GM12872 (cell line): Measurements from ENCODE around the gene DIP2C.

Source experiments
- TF ChIP-seq, protein P1 (sequence below): IDR thresholded peaks from 3 replicates; pipeline ENCODE4 v1.5.1; 2011; ENCODE audit warnings: low read depth, mild to moderate bottlenecking, low read length, moderate library complexity; ENCODE audit not compliant: insufficient read depth

Gene DIP2C

DNA sequence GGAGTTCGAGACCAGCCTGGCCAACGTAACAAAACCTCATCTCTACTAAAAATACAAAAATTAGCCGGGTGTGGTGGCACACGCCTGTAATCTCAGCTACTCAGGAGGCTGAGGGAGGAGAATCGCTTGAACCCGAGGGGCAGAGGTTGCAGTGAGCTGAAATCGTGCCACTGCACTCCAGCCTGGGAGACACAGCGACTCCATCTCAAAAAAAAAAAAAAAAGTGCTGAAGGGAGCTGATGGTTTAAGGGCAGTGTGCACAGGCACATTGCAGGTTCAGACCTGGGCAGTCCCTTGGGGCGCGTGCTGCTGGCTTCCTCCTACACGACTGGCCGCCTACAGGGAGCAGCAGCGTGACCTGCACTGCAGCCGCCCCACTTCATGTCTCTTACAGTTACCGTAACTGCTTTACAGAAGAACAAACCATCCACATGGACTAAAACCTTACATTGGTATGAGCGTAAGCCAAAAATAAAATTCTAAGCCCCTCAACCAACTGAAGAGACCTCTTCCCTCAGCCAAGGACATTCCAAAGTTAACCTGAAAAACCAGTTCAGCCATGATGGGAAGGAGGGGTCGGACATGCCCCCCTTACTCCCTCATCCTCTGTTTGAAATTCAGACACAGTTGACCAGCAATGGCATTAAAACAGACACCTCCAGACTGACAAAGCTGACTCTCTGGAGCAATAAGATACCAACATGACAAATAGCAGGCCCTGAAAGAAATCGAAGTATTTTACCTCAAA lies 292.0 kb downstream of the DIP2C start:
- TF ChIP-seq, protein P1, sequence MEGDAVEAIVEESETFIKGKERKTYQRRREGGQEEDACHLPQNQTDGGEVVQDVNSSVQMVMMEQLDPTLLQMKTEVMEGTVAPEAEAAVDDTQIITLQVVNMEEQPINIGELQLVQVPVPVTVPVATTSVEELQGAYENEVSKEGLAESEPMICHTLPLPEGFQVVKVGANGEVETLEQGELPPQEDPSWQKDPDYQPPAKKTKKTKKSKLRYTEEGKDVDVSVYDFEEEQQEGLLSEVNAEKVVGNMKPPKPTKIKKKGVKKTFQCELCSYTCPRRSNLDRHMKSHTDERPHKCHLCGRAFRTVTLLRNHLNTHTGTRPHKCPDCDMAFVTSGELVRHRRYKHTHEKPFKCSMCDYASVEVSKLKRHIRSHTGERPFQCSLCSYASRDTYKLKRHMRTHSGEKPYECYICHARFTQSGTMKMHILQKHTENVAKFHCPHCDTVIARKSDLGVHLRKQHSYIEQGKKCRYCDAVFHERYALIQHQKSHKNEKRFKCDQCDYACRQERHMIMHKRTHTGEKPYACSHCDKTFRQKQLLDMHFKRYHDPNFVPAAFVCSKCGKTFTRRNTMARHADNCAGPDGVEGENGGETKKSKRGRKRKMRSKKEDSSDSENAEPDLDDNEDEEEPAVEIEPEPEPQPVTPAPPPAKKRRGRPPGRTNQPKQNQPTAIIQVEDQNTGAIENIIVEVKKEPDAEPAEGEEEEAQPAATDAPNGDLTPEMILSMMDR: no peak

DNA sequence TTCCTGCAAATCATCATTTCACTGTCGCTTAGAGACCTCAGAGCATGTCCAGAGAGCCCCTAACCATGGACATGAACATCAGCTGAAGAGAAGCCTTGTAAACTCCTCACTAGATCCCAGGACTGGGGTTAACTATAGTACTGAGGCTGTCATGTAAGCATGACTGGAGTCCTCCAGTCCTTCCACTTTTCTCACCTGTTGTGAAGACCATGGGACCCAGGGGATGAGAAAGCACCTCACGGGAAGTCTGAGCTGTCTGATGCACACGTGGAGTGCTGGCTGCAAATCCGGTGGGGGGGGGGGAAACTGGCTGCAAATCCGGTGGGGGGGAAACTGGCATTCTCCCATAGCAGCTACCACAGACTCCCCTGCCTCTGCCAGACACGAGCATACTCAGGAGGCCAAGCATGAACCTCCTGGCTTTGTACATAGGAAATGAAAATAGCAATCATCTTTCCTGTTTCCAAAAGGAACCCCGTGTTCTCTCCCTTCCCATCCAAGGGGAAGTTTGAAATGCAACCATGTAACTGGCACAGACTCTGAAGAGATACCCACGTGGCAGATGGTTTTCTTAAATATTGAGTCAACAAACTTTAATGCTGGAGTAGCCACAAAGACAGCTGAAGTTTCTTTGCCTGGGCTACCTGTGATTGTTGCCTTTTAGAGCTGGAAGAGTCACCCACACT lies 292.8 kb downstream of the DIP2C start:
- TF ChIP-seq, protein P1: no peak

DNA sequence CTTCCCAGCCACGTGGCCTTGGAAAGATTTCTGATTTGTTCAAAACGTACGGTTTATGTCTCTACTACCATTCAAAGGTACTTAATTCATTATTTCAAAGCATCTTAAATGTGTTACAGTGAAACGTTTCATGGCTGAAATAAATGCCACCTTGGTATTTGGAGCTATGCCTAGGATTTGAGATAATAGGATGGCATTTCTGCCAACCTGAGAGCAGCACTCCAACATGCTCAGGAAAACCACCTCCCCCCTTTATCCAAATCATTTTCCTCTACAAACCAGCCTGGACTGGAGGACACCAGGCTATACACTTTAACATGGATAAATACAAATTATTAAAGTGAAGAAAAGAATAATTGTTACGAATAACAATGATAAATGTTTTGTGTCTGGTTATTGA lies 293.4 kb downstream of the DIP2C start:
- TF ChIP-seq, protein P1: no peak

DNA sequence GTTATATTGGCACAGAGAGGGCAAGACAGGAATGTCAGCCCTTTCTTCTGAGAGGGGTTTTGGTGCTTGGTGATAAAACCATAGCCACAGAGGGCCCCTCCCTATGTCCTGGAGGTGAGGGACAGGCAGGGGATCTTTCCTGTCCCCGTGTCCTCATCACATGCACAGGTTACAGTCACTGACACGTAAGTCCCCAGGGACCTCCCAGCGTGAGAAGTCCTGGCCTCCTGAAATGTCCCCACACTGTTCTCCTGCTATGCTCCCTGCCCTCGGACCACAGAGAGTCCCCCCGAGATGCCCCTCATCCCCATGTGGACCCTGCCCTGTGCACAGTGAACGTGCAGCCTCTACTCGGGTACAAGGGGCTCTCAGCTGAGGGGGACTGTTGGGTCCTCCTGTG lies 293.8 kb downstream of the DIP2C start:
- TF ChIP-seq, protein P1: no peak

DNA sequence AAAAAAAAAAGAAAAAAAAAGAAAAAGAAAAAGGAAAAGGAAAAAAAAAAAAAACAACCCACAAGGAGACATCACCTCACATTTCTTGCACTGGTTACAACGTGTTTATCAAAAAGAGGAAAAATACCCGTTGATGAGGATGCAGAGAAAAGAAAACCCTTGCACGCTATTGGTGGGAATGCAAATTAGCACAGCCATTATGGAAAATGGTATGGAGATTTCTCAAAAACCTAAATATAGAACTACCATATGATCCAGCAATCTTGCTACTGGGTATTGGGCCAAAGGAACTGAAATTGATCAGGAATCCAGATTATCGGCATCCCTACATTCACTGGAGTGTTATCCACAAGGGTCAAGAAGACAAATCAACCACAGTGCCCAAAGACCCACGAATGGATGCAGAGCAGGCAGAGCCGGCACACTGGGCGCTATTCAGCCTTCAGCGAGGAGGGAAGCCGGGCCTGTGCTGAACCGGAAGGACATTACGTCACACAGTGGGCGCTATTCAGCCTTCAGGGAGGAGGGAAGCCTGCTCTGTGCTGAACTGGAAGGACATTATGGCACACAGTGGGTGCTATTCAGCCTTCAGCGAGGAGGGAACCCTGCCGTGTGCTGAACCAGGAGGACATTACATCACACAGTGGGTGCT lies 295.6 kb downstream of the DIP2C start:
- TF ChIP-seq, protein P1: no peak

DNA sequence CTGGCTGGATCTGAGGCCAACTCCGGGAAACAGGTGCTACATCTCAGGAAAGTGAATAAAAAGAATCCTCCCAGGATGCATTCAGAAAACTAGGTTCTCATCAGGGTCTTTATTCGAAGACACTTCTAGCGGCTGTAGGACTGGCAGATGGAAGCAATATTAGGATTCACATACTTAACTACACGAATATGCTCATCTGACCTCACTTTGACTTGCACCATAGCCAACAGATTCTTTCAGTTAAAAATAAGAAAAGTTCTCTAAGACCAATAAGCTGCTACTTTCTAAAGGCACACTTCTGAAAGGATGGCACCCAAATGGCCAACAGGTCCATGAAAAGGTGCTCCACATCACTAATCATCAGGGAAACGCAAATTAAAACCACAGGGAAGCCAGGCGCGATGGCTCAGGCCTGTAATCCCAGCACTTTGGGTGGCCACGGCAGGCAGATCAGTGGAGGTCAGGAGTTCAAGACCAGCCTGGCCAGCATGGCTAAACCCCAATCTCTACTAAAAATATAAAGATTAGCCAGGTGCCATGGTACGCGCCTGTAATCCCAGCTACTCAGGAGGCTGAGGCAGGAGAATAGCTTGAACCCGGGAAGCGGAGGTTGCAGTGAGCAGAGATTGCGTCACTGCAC lies 296.2 kb downstream of the DIP2C start:
- TF ChIP-seq, protein P1: no peak

DNA sequence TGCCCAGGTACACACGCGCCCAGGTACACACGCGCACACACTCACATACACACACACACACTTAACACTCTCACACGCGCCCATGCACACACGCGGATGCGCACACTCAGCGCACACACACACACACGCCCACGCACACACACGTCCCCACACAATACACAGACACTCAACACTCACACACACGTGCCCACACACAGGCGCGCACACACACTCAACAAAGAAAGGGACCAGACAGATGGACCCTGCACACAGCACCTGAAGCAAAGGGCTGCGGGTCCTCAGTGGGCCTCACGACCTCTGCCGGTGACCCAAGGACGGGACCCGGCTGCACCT lies 296.8 kb downstream of the DIP2C start:
- TF ChIP-seq, protein P1: no peak
